Upper lobe of left lung (tissue), 6 donors: ENCODE data around the gene CYP2C19. TPM values are rescaled to one million over a fixed set of nuclear protein-coding genes. Genes with fewer than 3 reads are reported as not detected.

Source experiments
- ATAC-seq, 2 donors: fragments of 200-7000 bp; cut with Tn5 transposase; one replicate each; pipeline ENCODE4 v1.9.1; 2022; ENCODE audit warnings: mild to moderate bottlenecking in 2 of 2, moderate library complexity in 2 of 2; ENCODE audit not compliant: low FRiP score in 2 of 2
- DNase-seq, 2 donors: peaks; one replicate each; pipeline ENCODE4 v3.0.0-alpha.2; 2019 to 2020
- H3K27ac ChIP-seq, 4 donors: fragments of 200-600 bp; sonication (generic); one replicate each; pipeline ENCODE4 v1.5.1; 2016 to 2019
- H3K27me3 ChIP-seq, 4 donors: fragments of 200-600 bp; sonication (generic); one replicate each; pipeline ENCODE4 v1.5.1; 2017 to 2019
- H3K36me3 ChIP-seq, 4 donors: fragments of 200-600 bp; sonication (generic); one replicate each; pipeline ENCODE4 v1.5.1; 2016 to 2019
- H3K4me1 ChIP-seq, 4 donors: fragments of 200-600 bp; sonication (generic); one replicate each; pipeline ENCODE4 v1.5.1; 2018 to 2019
- H3K4me3 ChIP-seq, 4 donors: fragments of 200-600 bp; sonication (generic); one replicate each; pipeline ENCODE4 v1.5.1; 2017 to 2019; ENCODE audit warnings: mild to moderate bottlenecking in 2 of 4, moderate library complexity in 1 of 4
- H3K9me3 ChIP-seq, 4 donors: fragments of 200-600 bp; sonication (generic); one replicate each; pipeline ENCODE4 v1.5.1; 2018 to 2019
- CTCF ChIP-seq, 6 experiments: fragments of 450-650 bp in 4 of 6; fragments of 200-600 bp in 2 of 6; sonication (generic) in 2 of 6; IDR thresholded peaks; one replicate each; pipeline ENCODE4 v1.5.1; 2016 to 2019; ENCODE audit warnings: antibody characterized with exemption in 6 of 6
- EP300 ChIP-seq, 4 donors: sonication (generic); formaldehyde crosslinking; IDR thresholded peaks; one replicate each; pipeline ENCODE4 v1.5.1; 2017; ENCODE audit warnings: antibody characterized with exemption in 4 of 4, control low read depth in 2 of 4
- POLR2A ChIP-seq, 4 donors: fragments of 450-650 bp; IDR thresholded peaks; one replicate each; pipeline ENCODE4 v1.5.1; 2016 to 2017; ENCODE audit warnings: antibody characterized with exemption in 4 of 4, mild to moderate bottlenecking in 2 of 4
- POLR2AphosphoS5 ChIP-seq, 2 donors: sonication (generic); formaldehyde crosslinking; IDR thresholded peaks; one replicate each; pipeline ENCODE4 v1.5.1; 2017; ENCODE audit warnings: antibody characterized with exemption in 2 of 2
- WGBS, 2 donors: methylation state at CpG; one replicate each; pipeline ENCODE4 v1.1.5; 2017 to 2018; 5-methylcytosine and 5-hydroxymethylcytosine counted together
- total RNA-seq, 6 donors: library from RNA; depleted of rRNA in 4 of 6; stranded (reverse); fragments of >200 nt in 4 of 6; gene quantifications; one replicate each; pipeline versions ENCODE4 v1.1.0 to v1.2.1, GENCODE V29; 2016 to 2021
- donor health status: DM: no; HTN: no; CAD: no; lungs with moderate emphysema.
- donor health status: DM: no; HTN: yes; CAD: no; lungs with severe emphysema.

CYP2C19 gene
- 1 to 10 TPM in 2 of 6 donors, under 1 TPM in 2, not detected in 2; 0.14 to 2.1 (median 0.69) TPM for total RNA-seq

DNA sequence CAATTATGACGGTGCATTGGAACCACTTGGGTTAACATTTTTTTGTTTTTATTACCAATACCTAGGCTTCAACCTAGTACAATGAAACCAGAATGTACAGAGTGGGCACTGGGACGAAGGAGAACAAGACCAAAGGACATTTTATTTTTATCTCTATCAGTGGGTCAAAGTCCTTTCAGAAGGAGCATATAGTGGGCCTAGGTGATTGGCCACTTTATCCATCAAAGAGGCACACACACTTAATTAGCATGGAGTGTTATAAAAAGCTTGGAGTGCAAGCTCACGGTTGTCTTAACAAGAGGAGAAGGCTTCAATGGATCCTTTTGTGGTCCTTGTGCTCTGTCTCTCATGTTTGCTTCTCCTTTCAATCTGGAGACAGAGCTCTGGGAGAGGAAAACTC, at the start of gene CYP2C19:
TSS of gene CYP2C19 (plus strand) at position 289 of the 400 bp plus-strand sequence. CDS start at position 314, 25 bp downstream.
- Histone ChIP-seq H3K9me3 (no peaks in the 10 kb centered on the region), H3K27ac (no peak within 1 kb of the TSS), H3K27me3 (no peaks in the 10 kb centered on the region), H3K36me3 (no peaks in the 10 kb centered on the region), H3K4me3 (no peak within 1 kb of the TSS), H3K4me1 (no peaks in the 10 kb centered on the region)
- DNase-seq (no peak), ATAC-seq (no peak)
- no peak for TF ChIP-seq POLR2AphosphoS5 (IDR thresholded peaks at IDR 0.05)
- TF ChIP-seq POLR2A (IDR thresholded peaks at IDR 0.05): no peak
- no peak for TF ChIP-seq CTCF (IDR thresholded peaks at IDR 0.05)
- no peak for TF ChIP-seq EP300 (IDR thresholded peaks at IDR 0.05)
- 80 to 81% methylated on average over 3 of the region's 3 CpGs for WGBS, 2 donors

- Histone ChIP-seq H3K27ac (no peak overlapping the region), H3K36me3 (no peaks in the 10 kb centered on the region), H3K27me3 (no peaks in the 10 kb centered on the region), H3K4me3 (no peak overlapping the region), H3K9me3 (no peaks in the 10 kb centered on the region), H3K4me1 (no peaks in the 10 kb centered on the region)
- TF ChIP-seq POLR2A (IDR thresholded peaks at IDR 0.05) (no peak), CTCF (IDR thresholded peaks at IDR 0.05) (no peak), EP300 (IDR thresholded peaks at IDR 0.05) (no peak)
- no peak for ATAC-seq
- no peak for DNase-seq
Measured at GRCh38 chr10:94725871-94726270, 36.6 kb upstream of the CYP2C19 start.

DNA sequence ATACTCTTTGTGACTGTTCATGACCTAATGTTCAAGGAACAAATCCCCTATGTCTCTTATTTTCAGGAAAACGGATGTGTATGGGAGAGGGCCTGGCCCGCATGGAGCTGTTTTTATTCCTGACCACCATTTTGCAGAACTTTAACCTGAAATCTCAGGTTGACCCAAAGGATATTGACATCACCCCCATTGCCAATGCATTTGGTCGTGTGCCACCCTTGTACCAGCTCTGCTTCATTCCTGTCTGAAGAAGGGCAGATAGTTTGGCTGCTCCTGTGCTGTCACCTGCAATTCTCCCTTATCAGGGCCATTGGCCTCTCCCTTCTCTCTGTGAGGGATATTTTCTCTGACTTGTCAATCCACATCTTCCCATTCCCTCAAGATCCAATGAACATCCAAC, 27.3 kb upstream of the CYP2C19 start:
- 66 to 80% methylated on average over 3 of the region's 3 CpGs for WGBS, 2 donors

DNA sequence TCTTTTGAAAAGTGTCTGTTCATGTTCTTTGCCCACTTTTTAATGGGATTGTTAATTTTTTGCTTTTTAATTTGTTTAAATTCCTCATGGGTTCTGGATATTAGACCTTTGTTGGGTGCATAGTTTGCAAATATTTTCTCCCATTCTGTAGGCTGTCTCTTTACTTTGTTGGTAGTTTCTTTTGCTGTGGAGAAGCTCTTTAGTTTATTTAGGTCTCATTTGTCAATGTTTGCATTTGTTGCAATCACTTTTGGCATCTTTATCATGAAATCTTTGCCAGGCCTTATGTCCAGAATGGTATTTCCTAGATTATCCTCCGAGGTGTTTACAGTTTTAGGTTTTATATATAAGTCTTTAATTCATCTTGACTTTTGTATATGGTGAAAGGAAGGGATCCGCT, 23.9 kb upstream of the CYP2C19 start:
- ATAC-seq (no peak), DNase-seq (no peak)
- TF ChIP-seq EP300 (IDR thresholded peaks at IDR 0.05): no peak
- 67 to 75% methylated on average over 2 of the region's 2 CpGs for WGBS, 2 donors
- Histone ChIP-seq H3K4me3 (no peak overlapping the region), H3K4me1 (no peaks in the 10 kb centered on the region), H3K9me3 (no peaks in the 10 kb centered on the region), H3K27ac (no peak overlapping the region), H3K27me3 (no peaks in the 10 kb centered on the region), H3K36me3 (no peaks in the 10 kb centered on the region)

More for the DNA sequence above, 27.3 kb upstream of the CYP2C19 start:
- DNase-seq: no peak
- Histone ChIP-seq H3K27me3 (no peaks in the 10 kb centered on the region), H3K36me3 (no peaks in the 10 kb centered on the region), H3K4me1 (no peaks in the 10 kb centered on the region), H3K4me3 (no peak overlapping the region), H3K27ac (no peak overlapping the region), H3K9me3 (no peaks in the 10 kb centered on the region)
- TF ChIP-seq EP300 (IDR thresholded peaks at IDR 0.05) (no peak), POLR2AphosphoS5 (IDR thresholded peaks at IDR 0.05) (no peak), POLR2A (IDR thresholded peaks at IDR 0.05) (no peak), CTCF (IDR thresholded peaks at IDR 0.05) (no peak)
- no peak for ATAC-seq

DNA sequence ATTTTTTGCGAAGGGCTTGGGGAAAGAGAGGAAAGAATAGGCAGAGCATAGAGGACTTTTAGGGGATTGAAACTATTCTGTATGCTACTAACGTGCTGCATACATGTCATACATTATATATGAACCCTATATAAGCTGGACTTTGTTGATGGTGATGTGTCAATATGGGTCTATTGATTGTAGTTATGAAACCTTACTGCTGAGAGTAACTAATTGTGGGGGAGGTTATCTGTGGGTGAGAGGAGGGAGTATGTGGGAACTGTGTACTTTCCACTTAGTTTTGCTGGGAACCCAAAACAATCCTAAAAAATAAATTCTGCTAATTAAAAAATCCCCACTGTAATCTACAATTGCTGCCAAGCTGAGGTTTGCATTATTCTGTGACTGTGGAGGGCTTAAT, 15.3 kb upstream of the CYP2C19 start:
- DNase-seq (no peak), ATAC-seq (no peak)
- Histone ChIP-seq H3K9me3 (peaks cover 0 to 5% (median 2%) of the 10 kb centered on the region in 4 donors), H3K27me3 (no peaks in the 10 kb centered on the region), H3K4me1 (no peaks in the 10 kb centered on the region), H3K27ac (no peak overlapping the region), H3K36me3 (no peaks in the 10 kb centered on the region), H3K4me3 (no peak overlapping the region)
- TF ChIP-seq EP300 (IDR thresholded peaks at IDR 0.05): no peak
- TF ChIP-seq POLR2AphosphoS5 (IDR thresholded peaks at IDR 0.05): no peak
- TF ChIP-seq CTCF (IDR thresholded peaks at IDR 0.05): no peak
- no peak for TF ChIP-seq POLR2A (IDR thresholded peaks at IDR 0.05)
- 65 to 77% methylated on average over 2 of the region's 2 CpGs for WGBS, 2 donors
